Activated CD4-positive, alpha-beta T cell treated with anti-CD3 and anti-CD28 coated beads for 24 hours (primary cell): ENCODE data around the gene SHD.
"Not testable (repeated sequence)": the region's sequence is repeated elsewhere in the genome, so short reads cannot be mapped to it uniquely, and the experiment has no call there.

Experiments used
- DNase-seq, 2 donors: peaks; one replicate each; pipeline ENCODE4 v3.0.0-alpha.2; 2020; ENCODE audit warnings: low read depth in 2 of 2

SHD gene

GRCh38 chr19:4267101-4267900, 11.8 kb upstream of the SHD start:
- DNase-seq: peak; percentile 46 to 54

GRCh38 chr19:4267901-4268815, 10.9 kb upstream of the SHD start:
- no peak for DNase-seq

- DNase-seq: no peak
These were observed 10.1 kb upstream of the SHD start for GRCh38 chr19:4268816-4269430.

- no peak for DNase-seq
These were observed 6.2 kb upstream of the SHD start for GRCh38 chr19:4272894-4273293.

- DNase-seq: not testable (repeated sequence)
These were observed 4.8 kb upstream of the SHD start for GRCh38 chr19:4274321-4274686.

- no peak for DNase-seq
These were observed 1.8 kb upstream of the SHD start for GRCh38 chr19:4277191-4277696.

GRCh38 chr19:4278010-4278409, 1.1 kb upstream of the SHD start:
- no peak for DNase-seq

GRCh38 chr19:4279267-4279529, 132 bp downstream of the SHD start:
- no peak for DNase-seq

GRCh38 chr19:4279530-4280422, 710 bp downstream of the SHD start:
- DNase-seq: no peak

GRCh38 chr19:4284176-4284958, 5.3 kb downstream of the SHD start:
- DNase-seq: no peak

GRCh38 chr19:4284974-4285373, 5.9 kb downstream of the SHD start:
- no peak for DNase-seq

GRCh38 chr19:4286141-4286540, 7.1 kb downstream of the SHD start:
- not testable (repeated sequence) for DNase-seq

GRCh38 chr19:4288091-4288777, 9.2 kb downstream of the SHD start:
- DNase-seq: no peak

GRCh38 chr19:4291184-4291732, 12.2 kb downstream of the SHD start:
- DNase-seq: no peak

- no peak for DNase-seq
These were observed 13.4 kb downstream of the SHD start for GRCh38 chr19:4292515-4292914.

- DNase-seq: no peak
These were observed 15.3 kb downstream of the SHD start for GRCh38 chr19:4294389-4294788.

- no peak for DNase-seq
These were observed 17.1 kb downstream of the SHD start for GRCh38 chr19:4295972-4296771.

GRCh38 chr19:4297901-4298809, 19.1 kb downstream of the SHD start:
- peak; percentile 16 to 21 for DNase-seq
